HepG2 (cell line): ENCODE measurements around the gene ZNF511. TPM values are rescaled to one million over a fixed set of nuclear protein-coding genes. Genes with fewer than 3 reads are reported as not detected.

Source experiments
- ATAC-seq: fragments of 200-7000 bp; cut with Tn5 transposase; 3 replicates; pipeline ENCODE4 v1.9.1; 2020; ENCODE audit warnings: mild to moderate bottlenecking, moderate library complexity
- BruUV-seq: library from RNA; stranded (reverse); fragments of 400-500 nt; replicated peaks from 2 replicates; lab custom pipeline; 2021; lab: Mats Ljungman, UMichigan
- CTCF ChIA-PET: fragments of 300-600 bp; formaldehyde crosslinking; extraction: SDS; loops from one replicate; lab custom pipeline; 2021; ENCODE audit warnings: low total read pairs, inconsistent platforms, low intra/inter-chr PET ratio; lab: Yijun Ruan, JAX
- POLR2A ChIA-PET: fragments of 350-600 bp; sonication (Branson Sonifier 250); formaldehyde crosslinking; loops from one replicate; lab custom pipeline; 2020; ENCODE audit warnings: antibody characterized with exemption, inconsistent platforms; lab: Yijun Ruan, JAX
- DNase-seq: peaks from one replicate; pipeline ENCODE4 v3.0.0-alpha.2; 2015; ENCODE audit warnings: low spot score
- FAIRE-seq: peaks from 3 replicates; lab custom pipeline; 2011; peaks lifted over from hg19 to GRCh38; lab: Jason Lieb, UNC
- H2AFZ ChIP-seq: one replicate; pipeline ENCODE4 v1.6.1; 2011; ENCODE audit warnings: low read length, inconsistent platforms
- H3K27ac ChIP-seq: fragments of 300-600 bp; 3 replicates; pipeline ENCODE4 v1.8.0; 2011; ENCODE audit warnings: mixed run types, mild to moderate bottlenecking, mixed read lengths, low read length, inconsistent platforms; ENCODE audit not compliant: insufficient read depth; ENCODE audit errors: extremely low read length
- H3K27me3 ChIP-seq, 2 experiments: fragments of 200-600 bp in 1 of 2; 2 replicates in 1 of 2; 3 replicates in 1 of 2; pipeline versions ENCODE4 v1.6.0 to v1.8.0; 2011; ENCODE audit warnings: low read length in 2 of 2, mild to moderate bottlenecking in 2 of 2, moderate library complexity in 2 of 2, inconsistent platforms in 1 of 2; ENCODE audit not compliant: insufficient read depth in 2 of 2, control insufficient read depth in 1 of 2
- H3K36me3 ChIP-seq, 2 experiments: fragments of 200-600 bp in 1 of 2; replicated peaks in 1 of 2; 2 replicates in 1 of 2; 3 replicates in 1 of 2; pipeline versions ENCODE4 v1.5.1 to v1.8.0; 2011; ENCODE audit warnings: low read length in 2 of 2, inconsistent platforms in 1 of 2; ENCODE audit not compliant: insufficient read depth in 2 of 2, control insufficient read depth in 1 of 2
- H3K4me1 ChIP-seq: 2 replicates; pipeline ENCODE4 v1.5.1; 2012; ENCODE audit warnings: low read length, inconsistent platforms; ENCODE audit not compliant: insufficient read depth
- H3K4me2 ChIP-seq: 2 replicates; pipeline ENCODE4 v1.6.0; 2011; ENCODE audit warnings: low read depth, low read length, inconsistent platforms
- H3K4me3 ChIP-seq, 3 experiments: fragments of 200-600 bp in 1 of 3; sonication (generic), shearing (Covaris generic) in 1 of 3; replicated peaks in 1 of 3; 2 replicates each; pipeline ENCODE4 v1.5.1; 2011 to 2016; ENCODE audit warnings: low read length in 3 of 3, inconsistent platforms in 2 of 3, low read depth in 2 of 3, mild to moderate bottlenecking in 2 of 3, control low read depth in 1 of 3, mixed read lengths in 1 of 3; ENCODE audit not compliant: insufficient read depth in 1 of 3
- H3K79me2 ChIP-seq: one replicate; pipeline ENCODE4 v1.6.1; 2011; ENCODE audit warnings: low read length, inconsistent platforms; ENCODE audit not compliant: insufficient read depth
- H3K9ac ChIP-seq: 2 replicates; pipeline ENCODE4 v1.6.0; 2011; ENCODE audit warnings: mild to moderate bottlenecking, low read depth, low read length, inconsistent platforms; ENCODE audit not compliant: insufficient read depth
- H3K9me3 ChIP-seq: 2 replicates; pipeline ENCODE4 v1.5.1; 2012; ENCODE audit warnings: mild to moderate bottlenecking, low read length
- H4K20me1 ChIP-seq: 2 replicates; pipeline ENCODE4 v1.6.0; 2011; ENCODE audit warnings: inconsistent platforms, mild to moderate bottlenecking, low read length, moderate library complexity; ENCODE audit not compliant: insufficient read depth
- ZBTB7A ChIP-seq: sonication (generic); formaldehyde crosslinking; IDR thresholded peaks from 2 replicates; pipeline ENCODE4 v1.8.0; 2022; ENCODE audit warnings: mild to moderate bottlenecking, missing genetic modification reagents
- ZNF34 ChIP-seq: sonication (generic); formaldehyde crosslinking; IDR thresholded peaks from 2 replicates; pipeline ENCODE4 v1.4.0; 2020; ENCODE audit warnings: mild to moderate bottlenecking, missing genetic modification reagents, borderline replicate concordance
- WGBS: methylation state at CpG from one replicate; pipeline ENCODE4 v1.1.6; 2017; ENCODE audit warnings: low lambda C conversion rate; 5-methylcytosine and 5-hydroxymethylcytosine counted together
- in situ Hi-C: cut with HindIII; loops from 2 replicates; pipeline ENCODE4 v1.10.0; 2017; ENCODE audit warnings: low pct_unique_long_range_greater_than_20kb; ENCODE audit not compliant: extremely low pct_ligation_motif_present
- intact Hi-C: fragments of 100-400 bp; cut with micrococcal nuclease; formaldehyde crosslinking; loops from one replicate; pipeline ENCODE4 v1.10.0; 2022; ENCODE audit not compliant: unreplicated experiment
- polyA plus RNA-seq, 8 experiments: library from polyadenylated mRNA; depleted of rRNA in 3 of 8; stranded (reverse) in 7 of 8; unstranded in 1 of 8; fragments of >200 nt; fragmentation: Illumina TruSeq in 4 of 8; extraction: Trizol in 4 of 8; gene quantifications; 2 replicates each; pipeline versions ENCODE4 v1.2.1 to v1.2.3, GENCODE V29; 2011 to 2016; ENCODE audit warnings: low read depth in 4 of 8, missing spikeins in 1 of 8, mixed read lengths in 1 of 8; ENCODE audit not compliant: insufficient read depth in 1 of 8
- total RNA-seq, 5 experiments: library from RNA; depleted of rRNA; stranded (reverse); fragments of >200 nt; fragmentation: Illumina TruSeq; extraction: Trizol; gene quantifications; 2 replicates each; pipeline ENCODE4 v1.2.3, GENCODE V29; 2016; ENCODE audit warnings: low read depth in 1 of 5
- TF ChIP-seq, protein P1 (sequence below): sonication (generic); formaldehyde crosslinking; IDR thresholded peaks from 2 replicates; pipeline ENCODE4 v1.5.0; 2020; ENCODE audit warnings: mild to moderate bottlenecking, missing genetic modification reagents, moderate library complexity

Gene ZNF511
- total and polyA plus RNA-seq, 2 of the 13 experiments (the other 11 are each of a cell fraction or from before 2014, with no cell fraction given): 35.6 to 66.4 TPM

DNA sequence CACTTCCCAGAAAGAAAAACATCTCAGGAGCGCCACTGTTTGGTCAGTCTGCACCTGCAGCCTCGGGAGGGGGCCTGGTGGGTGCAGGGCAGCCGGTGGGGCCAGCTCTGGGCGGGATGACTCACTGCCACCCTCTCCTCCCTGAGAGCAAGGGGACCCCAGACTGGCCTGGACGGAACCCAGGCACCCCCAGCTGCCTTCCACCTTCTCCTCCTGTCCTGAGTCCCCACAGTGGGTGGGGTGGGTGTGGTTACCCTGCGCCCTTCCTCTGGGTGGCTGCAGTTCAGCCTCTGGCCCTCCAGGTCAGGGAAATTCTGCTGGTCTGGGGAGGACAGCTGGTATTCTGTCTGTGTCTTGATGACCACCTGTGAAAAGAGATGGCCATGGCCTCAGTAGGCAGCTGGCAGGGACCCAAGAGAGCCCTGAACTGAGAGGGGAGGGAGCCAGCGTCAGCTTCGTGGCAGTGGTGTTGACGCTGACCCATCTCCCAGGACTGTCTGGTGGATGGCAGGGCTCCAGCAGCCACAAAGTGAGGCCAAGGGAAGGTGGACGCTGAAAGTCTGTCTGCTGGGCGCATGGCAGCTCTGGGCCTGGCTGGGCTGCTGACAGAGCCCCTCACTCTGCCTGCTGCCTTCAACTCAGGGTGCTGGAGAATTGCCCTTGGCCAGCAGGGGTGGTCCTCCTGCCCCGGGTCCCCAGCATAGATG is 19.1 kb downstream of the ZNF511 start:
- 0% methylated on average over 2 of the region's 12 CpGs for WGBS

More for the DNA sequence above, 19.1 kb downstream of the ZNF511 start:
- no peak overlapping the region for H3K4me2 ChIP-seq
- no peaks in the 10 kb centered on the region for H3K36me3 ChIP-seq
- DNase-seq (no peak), FAIRE-seq (no peak), ATAC-seq (no peak)
- H3K9ac ChIP-seq: no peak overlapping the region
- intact Hi-C loops: loop anchor here (1.0 to 10.0 kb wide), 3 partner anchors 21 to 67 kb away; partner anchors contain the start of genes ECHS1, MTG1 and PAOX
- TF ChIP-seq, protein P1, sequence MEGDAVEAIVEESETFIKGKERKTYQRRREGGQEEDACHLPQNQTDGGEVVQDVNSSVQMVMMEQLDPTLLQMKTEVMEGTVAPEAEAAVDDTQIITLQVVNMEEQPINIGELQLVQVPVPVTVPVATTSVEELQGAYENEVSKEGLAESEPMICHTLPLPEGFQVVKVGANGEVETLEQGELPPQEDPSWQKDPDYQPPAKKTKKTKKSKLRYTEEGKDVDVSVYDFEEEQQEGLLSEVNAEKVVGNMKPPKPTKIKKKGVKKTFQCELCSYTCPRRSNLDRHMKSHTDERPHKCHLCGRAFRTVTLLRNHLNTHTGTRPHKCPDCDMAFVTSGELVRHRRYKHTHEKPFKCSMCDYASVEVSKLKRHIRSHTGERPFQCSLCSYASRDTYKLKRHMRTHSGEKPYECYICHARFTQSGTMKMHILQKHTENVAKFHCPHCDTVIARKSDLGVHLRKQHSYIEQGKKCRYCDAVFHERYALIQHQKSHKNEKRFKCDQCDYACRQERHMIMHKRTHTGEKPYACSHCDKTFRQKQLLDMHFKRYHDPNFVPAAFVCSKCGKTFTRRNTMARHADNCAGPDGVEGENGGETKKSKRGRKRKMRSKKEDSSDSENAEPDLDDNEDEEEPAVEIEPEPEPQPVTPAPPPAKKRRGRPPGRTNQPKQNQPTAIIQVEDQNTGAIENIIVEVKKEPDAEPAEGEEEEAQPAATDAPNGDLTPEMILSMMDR: 0 out of 2 replicates have a peak, but pooled peaks have one; percentile 18
- TF ChIP-seq ZBTB7A (CRISPR knock-in tag): 0 out of 2 replicates have a peak, but pooled peaks have one; percentile 24
- TF ChIP-seq ZNF34 (CRISPR knock-in tag): no peak
- H3K27ac ChIP-seq: no peak overlapping the region
- no TSS peak for BruUV-seq
- in situ Hi-C loops: no loop called here
- CTCF ChIA-PET: no interaction called here
- peaks cover 7 to 67% of the 10 kb centered on the region in 2 experiments for H3K27me3 ChIP-seq
- no peaks in the 10 kb centered on the region for H4K20me1 ChIP-seq
- no peaks in the 10 kb centered on the region for H3K79me2 ChIP-seq
- H2AFZ ChIP-seq: no peak overlapping the region
- H3K4me1 ChIP-seq: peaks cover 29% of the 10 kb centered on the region
- POLR2A ChIA-PET: interaction anchor here (2.0 to 4.5 kb wide), 2 partner anchors 20 to 30 kb away, joined by 9 to 31 read pairs; partner anchors contain the start of genes FUOM and PRAP1
- no peaks in the 10 kb centered on the region for H3K9me3 ChIP-seq
- no peak overlapping the region; a peak in 1 of 6 replicates for H3K4me3 ChIP-seq
